GM13977 (cell line): ENCODE measurements around the gene FGF4.
A peak's percentile ranks its signal among the peaks of the same experiment; 100 is the strongest.

Experiments used
- DNase-seq: peaks from one replicate; pipeline ENCODE4 v3.0.0; 2012; ENCODE audit warnings: low spot score
- in situ Hi-C: fragments of 300-500 bp; cut with MboI; formaldehyde crosslinking; loops from one replicate; pipeline ENCODE4 v1.12.0; 2022; ENCODE audit warnings: low sequenced_read_pairs, low pct_unique_long_range_greater_than_20kb, mixed read lengths, inconsistent platforms; ENCODE audit not compliant: unreplicated experiment
- TF ChIP-seq, protein P1 (sequence below): IDR thresholded peaks from 2 replicates; pipeline ENCODE4 v1.5.1; 2012; ENCODE audit warnings: mild to moderate bottlenecking, control low read depth; ENCODE audit not compliant: insufficient read depth; ENCODE audit errors: extremely low read depth, missing control alignments

FGF4 gene

DNA sequence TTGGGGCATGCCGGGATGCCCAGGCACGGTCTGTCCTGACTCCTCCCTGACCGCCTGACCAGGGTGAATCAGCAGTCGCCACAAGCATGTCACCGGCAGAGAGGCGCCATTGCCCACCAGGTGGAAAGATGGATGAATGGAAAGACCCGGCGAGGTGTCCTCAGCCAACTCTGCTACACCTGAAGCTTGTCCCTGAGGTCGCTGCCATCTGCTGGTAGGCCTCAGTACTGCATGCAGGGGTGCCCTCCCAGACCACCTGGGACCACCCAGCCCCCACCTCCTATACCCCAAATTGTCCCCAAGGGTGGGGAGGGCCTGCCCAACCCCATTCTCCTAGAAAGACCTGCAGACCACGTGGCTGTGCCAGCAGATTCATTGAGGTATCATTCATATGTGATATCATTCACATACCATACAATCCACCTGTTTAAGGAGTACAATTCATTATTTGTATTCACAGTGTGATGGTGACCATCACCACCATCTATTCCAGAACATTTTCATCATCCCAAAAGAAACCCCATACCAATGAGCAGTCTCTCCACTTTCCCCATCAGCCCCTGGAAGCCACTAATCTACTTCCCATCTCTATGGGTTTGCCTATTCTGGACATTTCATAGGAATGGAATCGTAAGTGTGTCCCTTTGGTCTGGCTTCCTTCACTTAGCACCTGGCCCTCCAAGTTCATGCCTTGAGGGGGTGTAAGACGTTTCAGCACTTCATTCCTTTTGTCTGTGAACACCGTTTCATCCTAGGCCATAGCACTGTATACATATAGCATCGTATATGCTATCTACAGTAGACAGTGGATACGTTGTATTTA, 26.6 kb upstream of the FGF4 start:
- DNase-seq: peak; percentile 69
- TF ChIP-seq, protein P1, sequence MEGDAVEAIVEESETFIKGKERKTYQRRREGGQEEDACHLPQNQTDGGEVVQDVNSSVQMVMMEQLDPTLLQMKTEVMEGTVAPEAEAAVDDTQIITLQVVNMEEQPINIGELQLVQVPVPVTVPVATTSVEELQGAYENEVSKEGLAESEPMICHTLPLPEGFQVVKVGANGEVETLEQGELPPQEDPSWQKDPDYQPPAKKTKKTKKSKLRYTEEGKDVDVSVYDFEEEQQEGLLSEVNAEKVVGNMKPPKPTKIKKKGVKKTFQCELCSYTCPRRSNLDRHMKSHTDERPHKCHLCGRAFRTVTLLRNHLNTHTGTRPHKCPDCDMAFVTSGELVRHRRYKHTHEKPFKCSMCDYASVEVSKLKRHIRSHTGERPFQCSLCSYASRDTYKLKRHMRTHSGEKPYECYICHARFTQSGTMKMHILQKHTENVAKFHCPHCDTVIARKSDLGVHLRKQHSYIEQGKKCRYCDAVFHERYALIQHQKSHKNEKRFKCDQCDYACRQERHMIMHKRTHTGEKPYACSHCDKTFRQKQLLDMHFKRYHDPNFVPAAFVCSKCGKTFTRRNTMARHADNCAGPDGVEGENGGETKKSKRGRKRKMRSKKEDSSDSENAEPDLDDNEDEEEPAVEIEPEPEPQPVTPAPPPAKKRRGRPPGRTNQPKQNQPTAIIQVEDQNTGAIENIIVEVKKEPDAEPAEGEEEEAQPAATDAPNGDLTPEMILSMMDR: peak; percentile 67
- in situ Hi-C loops: no loop called here

DNA sequence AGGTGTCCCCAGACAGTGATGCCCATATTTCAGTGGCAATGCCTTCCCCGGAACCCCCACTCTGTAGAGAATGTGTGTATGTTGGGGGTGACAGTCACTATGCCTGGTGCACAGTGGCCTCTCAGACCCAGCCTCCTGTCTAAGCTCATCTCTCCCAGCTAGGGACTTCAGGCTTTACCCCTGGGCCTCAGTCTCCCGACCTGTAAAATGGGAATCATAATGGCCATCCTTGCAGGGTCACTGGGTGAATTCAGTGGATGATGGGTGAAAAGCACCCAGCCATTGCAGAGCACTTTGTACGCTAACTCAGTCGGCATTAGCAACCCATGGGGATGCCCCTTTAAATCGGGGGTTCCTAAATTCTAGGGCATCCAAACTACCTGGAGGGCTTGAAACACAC, 25.1 kb upstream of the FGF4 start:
- in situ Hi-C loops: no loop called here
- TF ChIP-seq, protein P1: no peak
- no peak for DNase-seq

DNA sequence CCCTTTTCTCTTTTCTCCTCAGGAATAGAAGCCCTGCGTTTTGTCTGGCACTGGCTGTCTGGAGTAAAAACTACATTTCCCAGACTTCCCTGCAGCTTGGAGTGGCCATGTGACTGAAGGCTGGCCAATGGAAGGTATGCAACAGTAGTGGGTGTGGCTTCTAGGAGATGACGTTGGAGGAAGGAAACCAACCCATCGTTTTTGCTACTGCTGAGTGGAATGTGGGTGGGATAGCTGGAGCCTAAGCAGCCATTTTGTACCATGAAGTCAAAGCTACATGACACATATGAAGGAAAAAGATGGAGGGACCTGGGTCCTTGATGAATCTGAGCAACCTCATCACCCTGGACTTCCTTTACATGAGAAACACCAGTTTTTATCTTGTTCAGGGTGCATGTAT, 24.4 kb upstream of the FGF4 start:
- no peak for DNase-seq
- in situ Hi-C loops: no loop called here
- TF ChIP-seq, protein P1: no peak

DNA sequence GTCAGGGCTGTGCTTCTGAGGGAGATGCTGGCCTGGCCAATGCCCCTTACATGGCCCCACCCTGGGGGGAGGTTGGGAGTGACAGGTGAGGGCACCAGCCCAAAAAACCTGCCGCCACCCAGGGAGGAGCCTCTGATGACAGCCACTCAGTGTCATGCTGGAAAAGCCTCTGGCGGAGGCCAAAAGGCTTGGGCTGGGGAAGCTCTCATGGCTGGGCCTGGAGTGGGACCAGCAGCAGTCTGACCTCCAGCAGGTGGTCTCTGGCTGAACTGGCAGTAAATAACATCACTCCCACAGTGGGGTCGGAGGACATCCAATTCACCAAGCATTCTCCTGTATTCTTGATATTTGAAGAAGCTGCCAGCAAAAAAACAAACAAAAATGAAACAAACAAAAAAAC, 24.0 kb upstream of the FGF4 start:
- DNase-seq: no peak
- TF ChIP-seq, protein P1: no peak
- in situ Hi-C loops: no loop called here

DNA sequence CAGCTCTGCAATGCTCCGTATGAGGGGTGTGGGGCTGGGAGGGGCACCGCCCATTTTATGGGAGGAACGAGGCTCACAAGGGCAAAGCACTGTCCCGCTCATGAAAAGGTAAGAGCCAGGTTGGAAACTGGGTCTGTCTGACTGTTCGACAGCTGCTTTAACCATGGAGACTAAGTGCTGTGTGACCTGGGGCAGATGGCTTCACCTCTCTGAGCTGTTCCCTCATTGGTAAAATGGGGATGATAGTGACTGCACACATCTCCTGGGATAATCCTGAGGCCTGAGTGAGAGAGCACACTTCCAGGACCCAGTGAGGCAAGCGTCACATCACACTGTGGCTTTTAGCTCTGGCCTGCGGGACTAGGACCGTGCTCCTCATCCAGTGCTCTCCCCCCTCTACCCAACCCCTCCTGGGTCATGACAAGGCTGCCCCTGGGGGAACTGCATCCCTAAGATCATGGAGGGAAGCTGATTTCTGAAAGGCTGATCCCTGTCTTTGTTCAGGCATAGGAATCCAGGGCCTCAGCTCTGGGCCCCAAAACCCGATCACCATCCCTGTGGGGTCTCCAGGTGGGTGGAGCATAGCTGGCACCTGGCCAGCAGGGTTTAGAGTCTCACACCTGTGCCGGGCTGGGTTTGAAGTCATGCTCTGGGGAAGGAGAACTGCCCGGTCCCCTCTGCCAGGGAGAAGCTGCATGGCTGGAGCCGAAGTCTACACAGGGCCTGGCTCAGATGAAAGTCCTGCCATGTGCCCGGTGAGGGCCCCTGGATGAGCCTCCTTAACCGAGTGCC, 22.8 kb upstream of the FGF4 start:
- TF ChIP-seq, protein P1: no peak
- DNase-seq: no peak
- in situ Hi-C loops: no loop called here

DNA sequence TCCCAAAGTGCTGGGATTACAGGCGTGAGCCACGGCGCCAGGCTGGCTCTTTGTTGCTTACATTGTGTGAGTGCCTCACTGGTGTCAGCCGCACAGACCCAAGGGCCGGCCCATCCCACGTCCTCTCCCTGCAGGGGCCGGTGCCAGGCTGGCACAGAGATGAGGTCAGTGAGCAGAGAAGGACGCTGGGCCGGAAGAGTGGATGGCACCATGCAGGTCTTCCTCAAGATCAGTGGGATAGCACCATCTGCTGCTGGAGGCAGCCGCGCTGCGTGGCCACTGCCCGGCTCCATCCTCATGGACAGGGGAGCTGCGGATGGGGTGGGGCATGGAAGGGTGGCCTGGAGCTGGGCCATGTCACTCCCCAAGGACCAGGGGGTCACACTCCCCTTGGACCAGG, 22.0 kb upstream of the FGF4 start:
- no peak for DNase-seq
- in situ Hi-C loops: no loop called here
- TF ChIP-seq, protein P1: no peak
